HG03571 (cell line): Measurements from ENCODE around the gene SAP30L.
A peak's percentile ranks its signal among the peaks of the same experiment; 100 is the strongest.

Source experiments
- ATAC-seq: cut with Tn5 transposase; IDR thresholded peaks from one replicate; pipeline ENCODE4 v1.9.1; 2021; ENCODE audit not compliant: unreplicated experiment

SAP30L gene

DNA sequence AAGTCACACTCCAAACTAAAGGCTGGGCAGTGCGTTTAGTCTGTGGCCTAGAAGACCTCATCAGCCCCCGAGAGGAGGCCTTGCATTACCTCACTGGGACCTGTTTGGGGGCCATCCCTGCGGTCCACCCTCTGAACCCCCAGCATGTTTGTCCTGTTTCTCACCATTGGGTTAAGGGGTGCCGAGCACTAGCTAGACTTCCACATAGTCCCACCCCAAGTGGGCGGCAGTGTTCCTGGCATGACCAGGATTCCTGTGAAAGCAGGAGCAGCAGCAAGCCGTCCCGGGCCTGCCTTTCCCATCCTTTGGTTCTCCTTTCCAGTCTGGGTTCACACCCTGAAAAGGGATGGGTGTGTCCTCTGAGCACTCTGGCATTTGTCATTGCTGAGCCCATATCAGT, 26.6 kb upstream of the SAP30L start:
- no peak for ATAC-seq

DNA sequence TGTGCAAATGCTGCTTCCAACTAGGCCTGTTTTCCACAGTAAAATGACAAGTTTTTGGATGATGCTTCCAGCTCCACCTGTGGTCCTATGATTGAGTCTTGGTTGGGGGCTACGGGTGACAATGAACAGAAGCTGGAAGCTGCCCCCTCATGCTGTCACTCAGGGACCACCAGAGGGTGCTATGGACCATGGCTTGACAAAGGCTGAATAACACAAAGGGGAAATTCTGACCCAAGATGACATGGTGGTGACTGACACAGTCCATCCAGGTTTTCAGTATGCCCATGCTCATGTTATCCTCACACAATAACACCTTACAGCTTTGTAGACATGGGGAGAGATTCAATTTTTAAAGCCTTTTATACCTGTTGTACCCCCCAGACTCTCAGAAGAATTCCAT, 23.9 kb upstream of the SAP30L start:
- no peak for ATAC-seq

DNA sequence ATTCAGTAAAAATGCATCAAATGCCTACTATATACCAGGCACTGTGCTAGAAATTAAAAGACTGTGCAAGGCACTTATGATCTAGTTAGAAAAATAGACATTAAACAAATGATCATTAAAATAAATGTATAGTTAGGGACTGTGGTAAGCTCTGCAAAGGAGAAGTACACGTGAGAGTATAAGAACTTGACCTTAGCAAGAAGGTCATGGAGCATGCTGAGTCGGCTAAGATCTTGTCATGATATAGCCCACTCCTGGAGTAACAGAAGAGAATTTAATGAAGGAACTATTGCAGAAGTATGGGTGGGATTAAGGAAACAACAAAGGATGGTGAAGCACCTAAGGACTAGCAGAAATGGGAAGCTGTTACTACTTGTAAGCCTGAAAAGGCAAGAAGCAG, 23.5 kb upstream of the SAP30L start:
- no peak for ATAC-seq

DNA sequence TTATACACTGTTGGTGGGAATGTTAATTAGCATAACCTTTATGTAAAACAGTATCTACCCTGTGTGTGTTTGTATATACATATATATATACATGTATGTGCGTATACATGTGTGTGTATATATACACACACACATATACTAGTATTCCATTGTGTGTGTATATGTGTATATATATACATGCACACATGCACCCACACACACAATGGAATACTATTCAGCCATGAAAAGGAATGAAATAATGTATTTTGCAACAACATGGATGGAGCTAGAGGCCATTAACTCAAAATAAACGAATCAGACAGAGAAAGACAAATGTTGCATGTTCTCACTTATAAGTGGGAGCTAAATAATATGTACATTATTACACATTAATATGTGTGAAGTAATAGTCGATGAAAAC, 17.6 kb upstream of the SAP30L start:
- no peak for ATAC-seq

DNA sequence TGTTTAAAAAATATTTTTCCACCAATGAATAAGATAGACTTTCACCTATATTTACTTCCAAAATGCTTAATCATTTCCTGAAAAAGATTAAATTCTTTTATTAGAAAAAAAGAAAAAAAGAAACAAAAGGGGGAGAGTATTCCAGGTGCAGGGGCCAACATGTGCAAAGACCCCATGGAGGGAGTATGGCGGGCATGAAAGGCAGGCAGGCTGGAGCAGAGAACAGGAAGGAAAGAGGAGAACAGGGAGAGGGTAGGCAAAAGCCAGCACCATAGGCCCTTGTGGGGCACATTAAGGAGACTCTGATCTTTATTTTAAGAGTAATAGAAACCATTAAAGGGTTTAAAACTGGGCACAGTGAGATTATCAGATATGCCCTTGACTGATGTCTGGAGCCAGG, 16.5 kb upstream of the SAP30L start:
- ATAC-seq, result no peak

DNA sequence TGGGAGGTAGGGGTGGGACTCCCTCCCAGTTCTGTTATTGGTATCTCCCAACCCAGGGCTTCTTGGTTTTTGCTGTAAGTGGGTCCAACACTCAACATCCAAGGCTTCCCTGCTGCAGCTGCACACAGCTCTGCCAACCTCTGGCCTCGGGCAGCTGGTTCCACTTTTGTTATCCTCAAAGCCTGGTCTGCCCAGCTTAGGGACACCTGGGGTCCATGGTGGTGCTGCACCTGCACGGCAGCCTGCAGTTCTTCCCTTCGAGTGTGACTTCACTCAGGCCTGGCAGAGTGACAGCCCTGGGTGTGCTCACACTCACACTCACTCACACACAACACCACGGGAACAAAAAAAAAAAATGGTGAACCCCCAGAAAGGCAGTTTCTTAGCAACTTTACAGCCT, 15.3 kb upstream of the SAP30L start:
- ATAC-seq, result no peak

DNA sequence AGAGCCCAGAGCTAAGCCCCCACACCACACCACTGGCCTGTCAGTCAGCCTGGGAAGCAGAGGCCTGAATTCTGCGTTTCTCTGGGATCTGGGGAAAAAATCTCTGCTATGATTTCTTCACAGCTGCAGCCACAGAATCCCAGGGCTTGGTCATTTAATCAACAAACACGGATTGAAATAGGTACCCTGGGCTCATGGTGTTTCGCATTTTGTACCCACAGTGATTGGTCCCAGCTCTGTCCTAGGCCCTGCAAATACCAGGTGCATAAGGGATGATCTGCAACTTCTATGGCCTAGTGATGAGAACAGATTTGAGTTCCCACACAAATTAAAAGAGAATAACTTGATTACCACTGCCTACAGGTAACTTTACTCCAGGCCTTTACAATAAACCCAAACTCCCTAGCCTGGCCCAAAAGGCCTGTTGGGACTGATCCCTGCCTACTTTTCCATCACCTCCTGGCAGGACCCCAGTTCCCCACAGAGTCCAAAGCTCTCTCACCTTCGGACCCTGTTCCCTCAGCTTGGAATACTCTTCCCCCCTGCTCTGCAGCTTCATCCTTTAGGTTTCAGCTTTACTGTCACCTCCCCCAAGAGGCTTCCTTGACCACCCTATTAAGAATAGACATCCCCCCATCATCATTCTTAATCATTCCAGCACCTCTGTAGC, 14.7 kb upstream of the SAP30L start:
- no peak for ATAC-seq

DNA sequence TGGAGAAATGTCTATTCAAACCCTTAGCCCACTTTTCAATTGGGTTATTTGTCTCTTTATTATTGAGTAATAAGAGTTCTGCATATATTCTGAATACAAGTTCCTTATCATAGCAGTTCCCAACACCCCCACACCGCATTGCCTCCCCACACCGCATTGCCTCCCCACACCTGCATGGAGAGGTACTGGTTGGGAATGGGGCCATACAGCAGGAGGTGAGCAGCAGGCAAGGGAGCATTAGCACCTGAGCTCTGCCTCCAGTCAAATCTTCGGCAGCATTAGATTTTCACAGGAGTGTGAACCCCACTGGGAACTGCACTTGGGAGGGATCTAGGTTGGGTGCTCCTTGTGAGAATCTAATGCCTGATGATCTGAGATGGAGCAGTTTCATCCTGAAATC, 10.6 kb upstream of the SAP30L start:
- no peak for ATAC-seq

DNA sequence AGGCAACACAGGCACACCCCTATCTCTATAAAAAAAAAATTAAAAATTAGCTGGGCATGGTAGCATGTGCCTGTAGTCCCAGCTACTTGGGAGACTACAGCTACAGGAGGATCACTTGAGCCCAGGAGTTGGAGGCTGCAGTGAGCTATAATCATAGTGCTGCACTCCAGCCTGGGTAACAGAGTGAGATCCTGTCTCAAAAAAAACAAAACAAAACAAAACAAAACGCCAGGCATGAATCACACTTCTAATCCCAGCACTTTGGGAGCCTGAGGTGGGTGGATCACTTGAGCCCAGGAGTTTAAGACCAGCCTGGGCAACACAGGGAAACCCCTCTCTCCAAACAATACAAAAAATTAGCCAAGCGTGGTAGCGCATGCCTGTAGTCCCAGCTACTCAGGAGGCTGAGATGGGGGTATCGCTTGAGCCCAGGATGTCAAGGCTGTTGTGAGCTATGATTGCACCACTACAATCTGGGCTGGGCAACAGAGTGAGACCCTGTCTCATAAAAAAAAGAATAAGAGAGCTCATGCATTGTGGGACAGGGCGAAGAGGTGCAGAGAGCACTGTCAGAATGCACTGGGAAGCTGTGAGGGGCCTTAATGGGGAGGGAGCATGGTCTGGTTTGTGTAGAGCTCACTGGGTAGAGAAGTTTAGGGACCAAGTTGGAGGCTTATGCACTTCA, 8.4 kb upstream of the SAP30L start:
- ATAC-seq, result no peak

DNA sequence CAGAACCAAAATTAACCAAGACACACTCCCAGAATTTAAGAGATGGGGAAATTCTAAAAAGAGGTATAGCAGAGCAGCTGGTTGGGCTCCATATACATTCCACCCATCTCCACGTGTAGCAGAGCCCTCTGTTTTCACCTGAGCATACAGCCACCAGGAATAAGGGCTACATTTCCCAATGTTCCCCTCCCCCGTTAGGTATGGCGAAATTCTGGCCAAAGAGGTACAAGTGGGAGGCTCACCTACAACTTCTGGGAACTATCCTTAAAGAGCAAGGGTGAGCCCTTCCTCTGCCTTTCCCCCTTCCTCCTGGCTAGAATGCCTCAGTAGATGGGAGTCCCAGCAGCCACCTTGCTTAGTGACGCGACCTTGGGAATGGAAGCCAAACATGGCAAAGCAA, 5.3 kb upstream of the SAP30L start:
- no peak for ATAC-seq

- ATAC-seq, result no peak
Observed at GRCh38 chr5:154442801-154443200, 3.0 kb upstream of the SAP30L start.

DNA sequence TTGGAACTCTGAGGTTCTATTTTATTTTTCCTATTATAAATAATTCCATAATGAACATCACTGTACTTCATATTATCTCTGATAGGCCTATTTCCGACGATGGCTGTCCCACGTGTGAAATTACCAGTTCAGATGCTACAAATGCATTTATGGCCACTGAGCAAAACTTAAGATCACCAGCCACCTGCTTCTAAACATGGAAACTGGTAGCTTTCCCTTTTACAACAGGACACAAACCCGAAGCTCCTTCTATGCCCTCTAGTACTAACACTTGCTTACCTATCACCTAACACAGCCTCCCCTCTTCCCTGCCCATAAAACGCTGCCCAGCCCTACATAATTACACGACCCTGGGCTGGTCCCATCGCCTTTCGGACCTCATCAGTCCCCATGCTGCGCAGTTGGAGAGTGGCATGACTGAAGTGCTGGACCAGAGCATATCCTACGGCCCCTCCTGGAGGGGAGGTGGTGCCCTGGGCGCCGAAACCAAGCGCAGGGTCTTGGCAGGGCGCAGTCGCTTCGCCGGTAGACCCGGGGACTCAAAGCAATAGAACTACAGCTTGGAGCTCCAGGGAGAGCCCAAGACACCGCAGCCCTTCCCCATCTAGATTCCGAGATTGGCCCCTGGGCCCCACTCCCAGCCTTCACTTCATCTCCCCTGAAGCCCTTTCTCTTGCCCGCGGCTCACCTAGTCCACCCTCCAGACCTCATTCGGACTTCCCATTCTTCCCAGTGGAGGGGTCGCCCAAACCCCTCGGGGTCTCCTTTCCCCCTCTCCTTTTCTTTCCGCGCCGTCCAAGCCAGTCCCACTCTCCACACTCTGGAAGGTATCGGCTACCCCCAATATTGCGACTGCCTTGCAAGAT, 1.0 kb upstream of the SAP30L start:
- ATAC-seq, result peak; percentile 1

GRCh38 chr5:154446195-154447088, 645 bp downstream of the SAP30L start:
- ATAC-seq, result peak; percentile 24

DNA sequence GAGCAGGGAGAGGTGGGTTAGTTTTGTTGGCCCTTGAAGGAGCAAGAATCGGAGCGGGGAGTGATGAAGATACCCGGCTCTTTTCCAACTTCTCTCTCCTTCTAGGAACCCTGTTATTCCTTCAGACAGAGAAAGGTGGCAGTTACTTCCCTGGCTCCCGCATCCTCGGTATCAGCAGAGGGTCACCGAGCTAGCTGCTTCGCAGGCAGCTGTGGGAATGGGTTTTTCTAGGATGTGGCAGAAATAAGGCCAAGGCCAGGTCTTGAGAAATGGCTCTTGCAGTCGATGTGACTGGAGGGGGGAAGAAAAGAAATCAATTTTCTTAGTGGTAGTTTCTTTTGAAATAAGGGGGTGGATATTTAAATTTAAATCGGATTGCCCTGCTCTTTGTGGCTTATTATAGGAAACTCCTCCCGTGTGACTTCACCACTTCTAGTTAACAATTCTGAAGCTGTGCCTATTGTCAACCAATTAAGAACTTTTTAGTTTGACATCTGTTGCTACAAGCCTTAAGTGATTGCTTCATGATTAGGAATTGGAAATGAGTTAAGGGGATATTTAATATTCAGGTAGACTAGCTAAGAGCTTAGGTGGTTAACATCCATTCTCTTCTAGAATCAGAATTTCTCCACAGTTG, 1.4 kb downstream of the SAP30L start:
- no peak for ATAC-seq

DNA sequence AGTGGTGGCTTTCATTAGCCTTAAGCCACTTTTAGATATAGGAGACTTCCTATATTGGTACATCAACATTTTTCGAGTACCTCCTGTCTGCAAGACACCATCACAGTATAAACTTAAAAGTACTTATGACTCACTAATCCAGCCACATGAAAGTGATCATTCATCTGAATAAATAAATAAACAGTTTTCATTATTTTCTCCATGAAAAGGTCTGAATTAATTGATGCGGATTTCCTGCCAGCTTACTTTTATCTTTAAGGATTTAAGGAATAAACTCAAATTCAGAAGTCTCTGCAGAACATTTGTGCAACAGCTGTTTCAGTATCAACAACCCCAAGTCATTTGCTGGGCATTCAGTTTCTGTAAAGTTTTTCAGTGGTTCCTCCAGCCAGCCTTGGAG, 4.0 kb downstream of the SAP30L start:
- ATAC-seq, result no peak

- no peak for ATAC-seq
Observed at GRCh38 chr5:154451957-154452356, 6.2 kb downstream of the SAP30L start.

- ATAC-seq, result no peak
Observed at GRCh38 chr5:154455585-154455984, 9.8 kb downstream of the SAP30L start.

DNA sequence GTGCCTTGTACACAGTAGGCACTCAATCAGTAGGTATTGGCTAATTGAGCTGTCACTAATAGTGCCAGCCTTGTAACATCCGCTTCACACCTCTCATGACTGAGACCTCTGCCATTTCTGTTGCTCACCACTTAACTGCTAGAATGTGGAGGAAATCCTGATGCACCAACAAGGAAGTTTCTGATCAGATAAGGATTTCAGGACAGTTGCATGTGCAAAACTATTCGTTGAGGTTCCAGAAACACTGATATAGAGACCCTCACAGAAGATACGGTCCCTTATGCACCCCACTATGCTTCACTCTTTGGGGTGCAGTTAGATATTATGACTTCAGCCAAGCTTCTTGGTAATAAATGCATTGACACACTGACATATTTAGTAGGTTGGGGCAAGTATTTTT, 10.7 kb downstream of the SAP30L start:
- ATAC-seq, result no peak

DNA sequence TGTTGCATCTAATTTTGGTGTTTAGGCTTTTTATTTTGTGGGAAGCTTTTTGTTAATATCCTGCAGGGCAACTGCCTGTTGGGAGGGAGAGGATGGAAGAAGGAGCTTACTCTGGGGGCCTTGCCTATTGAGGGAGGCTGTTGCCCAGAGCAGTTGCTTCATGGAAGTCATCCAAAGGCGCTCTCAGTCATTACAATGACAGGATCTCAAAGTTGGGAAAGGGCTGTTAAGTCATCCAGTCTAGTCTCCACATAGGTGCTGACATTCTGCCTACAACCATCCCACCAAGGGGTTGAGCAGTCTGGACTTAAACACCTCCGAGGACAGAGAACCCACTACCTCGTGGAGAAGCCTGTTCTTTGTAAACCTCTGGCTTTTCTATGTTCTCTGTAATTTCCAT, 13.2 kb downstream of the SAP30L start:
- ATAC-seq, result no peak

DNA sequence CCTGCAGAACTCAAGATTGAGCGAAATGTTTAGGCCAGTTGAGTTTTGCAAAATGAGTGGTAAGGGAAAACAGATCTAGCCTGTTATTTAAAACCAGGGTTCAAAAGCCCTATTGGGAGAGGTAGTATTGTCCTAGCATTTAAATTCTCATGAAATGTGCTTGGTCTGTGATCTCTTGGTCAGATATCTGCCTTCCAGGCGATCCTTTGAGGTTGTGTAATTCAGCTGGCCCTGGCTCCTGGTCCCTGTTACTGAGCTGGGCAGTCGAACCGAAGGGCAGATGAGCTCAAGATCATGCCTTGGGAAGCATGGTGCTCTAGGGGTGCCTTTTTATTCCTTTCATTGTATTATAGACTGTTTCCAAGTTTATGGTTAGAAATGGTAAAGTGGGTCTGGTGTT, 14.4 kb downstream of the SAP30L start:
- no peak for ATAC-seq

- no peak for ATAC-seq
Observed at GRCh38 chr5:154461531-154461930, 15.7 kb downstream of the SAP30L start.
